H1 (cell line): ENCODE data around the gene GMPR2. TPM values are rescaled to one million over a fixed set of nuclear protein-coding genes. Genes with fewer than 3 reads are reported as not detected.

Source experiments
- CTCF ChIA-PET: fragments of 300-600 bp; sonication (Branson Sonifier 250); formaldehyde crosslinking; loops from one replicate; lab custom pipeline; 2021; ENCODE audit not compliant: partially characterized antibody; lab: Charles Lee
- POLR2A ChIA-PET: fragments of 300-600 bp; sonication (Branson Sonifier 250); formaldehyde crosslinking; loops from one replicate; lab custom pipeline; 2021; ENCODE audit warnings: inconsistent platforms; ENCODE audit not compliant: partially characterized antibody; lab: Charles Lee
- DNase-seq, 2 experiments: peaks; one replicate each; pipeline versions ENCODE4 v3.0.0 to v3.0.0-alpha.2; 2010 to 2022; ENCODE audit warnings: low spot score in 2 of 2, low read depth in 1 of 2, mixed read lengths in 1 of 2
- FAIRE-seq: peaks from 2 replicates; lab custom pipeline; 2011; peaks lifted over from hg19 to GRCh38; lab: Jason Lieb, UNC
- H2AFZ ChIP-seq: 2 replicates; pipeline ENCODE4 v1.8.1; 2012; ENCODE audit warnings: low read length, inconsistent platforms
- H2AK5ac ChIP-seq: 2 replicates; pipeline ENCODE4 v1.6.1; 2013; ENCODE audit warnings: low read depth, low read length
- H2BK120ac ChIP-seq: replicated peaks from 2 replicates; pipeline ENCODE3; 2013; ENCODE audit warnings: low read depth, low read length, inconsistent platforms
- H2BK12ac ChIP-seq: 2 replicates; pipeline ENCODE4 v1.6.1; 2013; ENCODE audit warnings: low read depth, low read length
- H2BK15ac ChIP-seq: 2 replicates; pipeline ENCODE4 v1.6.1; 2013; ENCODE audit warnings: low read length
- H2BK20ac ChIP-seq: 2 replicates; pipeline ENCODE4 v1.6.1; 2013; ENCODE audit warnings: low read length
- H2BK5ac ChIP-seq: 2 replicates; pipeline ENCODE4 v1.6.1; 2013; ENCODE audit warnings: low read depth, low read length
- H3K14ac ChIP-seq: 2 replicates; pipeline ENCODE4 v1.6.1; 2013; ENCODE audit warnings: inconsistent platforms; ENCODE audit not compliant: insufficient read length
- H3K18ac ChIP-seq: 2 replicates; pipeline ENCODE4 v1.6.1; 2013; ENCODE audit warnings: low read length; ENCODE audit errors: extremely low read depth
- H3K23ac ChIP-seq: 2 replicates; pipeline ENCODE4 v1.6.1; 2013; ENCODE audit warnings: inconsistent platforms; ENCODE audit not compliant: insufficient read length
- H3K23me2 ChIP-seq: 2 replicates; pipeline ENCODE4 v1.6.1; 2013; ENCODE audit warnings: low read depth, low read length
- H3K27ac ChIP-seq: 2 replicates; pipeline ENCODE4 v1.6.1; 2011; ENCODE audit warnings: low read depth, low read length, inconsistent platforms
- H3K27me3 ChIP-seq, 4 experiments: replicated peaks in 1 of 4; 1 replicate in 1 of 4; 2 replicates in 3 of 4; pipeline versions ENCODE4 v1.6.1 to v1.8.1; 2011 to 2013; ENCODE audit warnings: low read length in 3 of 4, mild to moderate bottlenecking in 3 of 4, inconsistent platforms in 2 of 4, mixed read lengths in 2 of 4, moderate library complexity in 1 of 4; ENCODE audit not compliant: control insufficient read depth in 3 of 4, insufficient read depth in 3 of 4; ENCODE audit errors: extremely low read depth in 1 of 4
- H3K36me3 ChIP-seq, 4 experiments: 2 replicates each; pipeline versions ENCODE4 v1.6.1 to v1.8.1; 2011 to 2013; ENCODE audit warnings: mild to moderate bottlenecking in 4 of 4, low read length in 3 of 4, moderate library complexity in 2 of 4, control low read depth in 1 of 4, inconsistent platforms in 1 of 4; ENCODE audit not compliant: insufficient read depth in 4 of 4, control insufficient read depth in 2 of 4
- H3K4ac ChIP-seq: replicated peaks from 2 replicates; pipeline ENCODE3; 2013; ENCODE audit warnings: low read length, low read depth, mixed read lengths, inconsistent platforms; ENCODE audit not compliant: insufficient read length
- H3K4me1 ChIP-seq, 4 experiments: replicated peaks in 1 of 4; 1 replicate in 1 of 4; 2 replicates in 3 of 4; pipeline versions ENCODE4 v1.6.1 to v1.8.1; 2011 to 2013; ENCODE audit warnings: low read length in 3 of 4, inconsistent platforms in 2 of 4, mixed read lengths in 1 of 4; ENCODE audit not compliant: insufficient read depth in 4 of 4, control insufficient read depth in 3 of 4
- H3K4me2 ChIP-seq, 2 experiments: 2 replicates each; pipeline versions ENCODE4 v1.6.1 to v1.8.1; 2011 to 2013; ENCODE audit warnings: low read depth in 2 of 2, low read length in 2 of 2, control low read depth in 1 of 2, inconsistent platforms in 1 of 2, mild to moderate bottlenecking in 1 of 2; ENCODE audit not compliant: insufficient read depth in 1 of 2
- H3K4me3 ChIP-seq, 4 experiments: fragments of 200-600, 300-600 bp in 1 of 4; sonication (generic), shearing (Covaris generic), sonication (Bioruptor Twin) in 1 of 4; 2 replicates each; pipeline versions ENCODE4 v1.5.1 to v1.8.1; 2011 to 2016; ENCODE audit warnings: low read length in 4 of 4, low read depth in 3 of 4, control low read depth in 2 of 4, inconsistent platforms in 2 of 4, mild to moderate bottlenecking in 2 of 4, mixed read lengths in 1 of 4, moderate library complexity in 1 of 4; ENCODE audit not compliant: insufficient read depth in 2 of 4; ENCODE audit errors: extremely low read depth in 1 of 4
- H3K56ac ChIP-seq: replicated peaks from 2 replicates; pipeline ENCODE3; 2013; ENCODE audit warnings: low read depth, mild to moderate bottlenecking, mixed read lengths, low read length, inconsistent platforms; ENCODE audit not compliant: insufficient read length
- H3K79me1 ChIP-seq: 2 replicates; pipeline ENCODE4 v1.6.1; 2013; ENCODE audit warnings: low read depth, low read length, control low read depth
- H3K79me2 ChIP-seq, 2 experiments: 2 replicates each; pipeline versions ENCODE4 v1.6.1 to v1.8.1; 2012 to 2013; ENCODE audit warnings: low read length in 2 of 2, mild to moderate bottlenecking in 2 of 2, inconsistent platforms in 1 of 2; ENCODE audit not compliant: insufficient read depth in 2 of 2, control insufficient read depth in 1 of 2
- H3K9ac ChIP-seq, 4 experiments: replicated peaks in 1 of 4; 1 replicate in 1 of 4; 2 replicates in 3 of 4; pipeline versions ENCODE4 v1.6.1 to v1.8.1; 2011 to 2013; ENCODE audit warnings: low read depth in 3 of 4, low read length in 3 of 4, control low read depth in 2 of 4, mild to moderate bottlenecking in 2 of 4, moderate library complexity in 2 of 4, inconsistent platforms in 1 of 4; ENCODE audit errors: extremely low read depth in 1 of 4
- H3K9me3 ChIP-seq, 2 experiments: 2 replicates each; pipeline versions ENCODE4 v1.6.1 to v1.8.1; 2012 to 2013; ENCODE audit warnings: mild to moderate bottlenecking in 2 of 2, moderate library complexity in 2 of 2, control low read depth in 1 of 2, inconsistent platforms in 1 of 2, low read depth in 1 of 2, low read length in 1 of 2, mixed read lengths in 1 of 2; ENCODE audit not compliant: insufficient read depth in 2 of 2
- H4K20me1 ChIP-seq, 2 experiments: replicated peaks in 1 of 2; 2 replicates each; pipeline versions ENCODE3 to v1.8.1; 2011 to 2013; ENCODE audit warnings: inconsistent platforms in 2 of 2, low read length in 2 of 2, mild to moderate bottlenecking in 1 of 2; ENCODE audit not compliant: insufficient read depth in 2 of 2, control insufficient read depth in 1 of 2
- H4K5ac ChIP-seq: 2 replicates; pipeline ENCODE4 v1.6.1; 2013; ENCODE audit warnings: low read length, low read depth, mixed read lengths, inconsistent platforms; ENCODE audit not compliant: insufficient read length
- H4K8ac ChIP-seq: 2 replicates; pipeline ENCODE4 v1.8.0; 2013; ENCODE audit warnings: mild to moderate bottlenecking, moderate library complexity, low read length, inconsistent platforms; ENCODE audit not compliant: insufficient read depth; ENCODE audit errors: extremely low read depth
- H4K91ac ChIP-seq: replicated peaks from 2 replicates; pipeline ENCODE3; 2013; ENCODE audit warnings: low read length, mixed read lengths, inconsistent platforms; ENCODE audit not compliant: insufficient read length
- CTCF ChIP-seq, 3 experiments: IDR thresholded peaks; 1 replicate in 2 of 3; 2 replicates in 1 of 3; pipeline versions ENCODE4 v1.5.1 to v1.6.1; 2011; ENCODE audit warnings: low read length in 3 of 3, mild to moderate bottlenecking in 3 of 3, inconsistent platforms in 2 of 3, low read depth in 1 of 3, moderate library complexity in 1 of 3; ENCODE audit not compliant: insufficient read depth in 1 of 3; ENCODE audit errors: control extremely low read depth in 1 of 3
- EGR1 ChIP-seq: IDR thresholded peaks from 2 replicates; pipeline ENCODE4 v1.6.1; 2011; ENCODE audit warnings: low read depth, low read length, borderline replicate concordance
- GTF2F1 ChIP-seq: IDR thresholded peaks from 2 replicates; pipeline ENCODE4 v1.6.1; 2012; ENCODE audit warnings: low read depth, low read length, improper control_type of control experiment, borderline replicate concordance
- RNF2 ChIP-seq: fragments of 200-900, 300-1000 bp; sonication (generic); IDR thresholded peaks from 2 replicates; pipeline ENCODE4 v1.7.1; 2016; ENCODE audit warnings: borderline replicate concordance, low read depth, mild to moderate bottlenecking, antibody characterized with exemption, low read length; ENCODE audit not compliant: poor library complexity, severe bottlenecking; ENCODE audit errors: missing control alignments
- SAP30 ChIP-seq: fragments of 300-600 bp; sonication (generic); IDR thresholded peaks from 2 replicates; pipeline ENCODE4 v1.7.1; 2012; ENCODE audit warnings: low read length, moderate library complexity, mild to moderate bottlenecking, inconsistent platforms; ENCODE audit not compliant: insufficient read depth, insufficient replicate concordance
- SIN3A ChIP-seq, 2 experiments: IDR thresholded peaks in 1 of 2; conservative IDR thresholded peaks in 1 of 2; 2 replicates each; pipeline ENCODE4 v1.6.1; 2011 to 2012; ENCODE audit warnings: low read length in 2 of 2, improper control_type of control experiment in 1 of 2, low read depth in 1 of 2, mild to moderate bottlenecking in 1 of 2
- SP4 ChIP-seq: IDR thresholded peaks from 2 replicates; pipeline ENCODE4 v1.6.1; 2012; ENCODE audit warnings: low read length, inconsistent platforms
- WGBS, 2 experiments: shearing (Covaris generic) in 1 of 2; methylation state at CpG; one replicate each; pipeline versions ENCODE4 v1.1.6 to v1.1.7; 2013 to 2015; ENCODE audit warnings: low lambda C conversion rate in 2 of 2, mixed read lengths in 2 of 2, inconsistent platforms in 1 of 2, low coverage in 1 of 2, missing lambda C conversion rate in 1 of 2; ENCODE audit not compliant: insufficient replicate concordance in 2 of 2, insufficient coverage in 1 of 2, insufficient read length in 1 of 2; ENCODE audit errors: extremely low coverage in 1 of 2, missing lambda C conversion rate in 1 of 2; 5-methylcytosine and 5-hydroxymethylcytosine counted together
- polyA plus RNA-seq, 7 experiments: library from polyadenylated mRNA; depleted of rRNA in 3 of 7; stranded (reverse) in 5 of 7; unstranded in 2 of 7; fragments of >200 nt in 5 of 7; fragments of 200-250 nt in 2 of 7; gene quantifications; 1 replicate in 5 of 7; 2 replicates in 1 of 7; 4 replicates in 1 of 7; pipeline versions ENCODE4 v1.2.1 to v1.2.3, GENCODE V29; 2011 to 2013; ENCODE audit warnings: missing spikeins in 2 of 7, mixed read lengths in 2 of 7
- total RNA-seq: library from RNA; stranded (reverse); fragmentation: NEBNext Ultra II Directional; extraction: Animal tissue kit (Norgen Biotek cat#: 25700); gene quantifications from 2 replicates; pipeline ENCODE4 v1.2.1, GENCODE V29; 2021

The GMPR2 gene
- total and polyA plus RNA-seq, 2 of the 8 experiments (the other 6 are each of a cell fraction or from before 2014, with no cell fraction given), result 61.6 to 85.3 TPM

GRCh38 chr14:24241829-24242443 is 9.2 kb downstream of the GMPR2 start:
- Histone ChIP-seq H2AK5ac (no peak overlapping the region), H2BK15ac (no peak overlapping the region), H3K79me1 (no peaks in the 10 kb centered on the region; the same call in 1 of the 2 replicates), H4K5ac (peak overlapping the region; percentile 87), H3K27ac (peak overlapping the region; percentile 84), H3K4ac (no peak overlapping the region), H4K8ac (peak overlapping the region; percentile 96; the same call in 1 of the 2 replicates), H3K4me1 (peaks cover 0 to 5% (median 2%) of the 10 kb centered on the region in 4 experiments; a peak in 4 of 7 replicates), H3K79me2 (no peaks in the 10 kb centered on the region; a peak in 2 of 4 replicates), H3K23me2 (peaks cover 8% of the 10 kb centered on the region; the same call in 1 of the 2 replicates), H4K20me1 (peaks cover 3 to 10% of the 10 kb centered on the region in 2 experiments), H3K18ac (peak overlapping the region; percentile 94), H3K4me2 (peak overlapping the region; percentile 84 to 87), H3K14ac (no peak overlapping the region), H3K9me3 (no peaks in the 10 kb centered on the region), H3K9ac (peak overlapping the region; percentile 67 to 95 (median 89)), H2BK5ac (peak overlapping the region; percentile 89; the same call in 1 of the 2 replicates), H2BK12ac (peak overlapping the region; percentile 27; the same call in 1 of the 2 replicates), H2BK120ac (no peak overlapping the region), H3K36me3 (peaks cover 17 to 40% (median 34%) of the 10 kb centered on the region in 4 experiments), H2AFZ (0 out of 2 replicates have a peak overlapping the region, but pooled peaks have one; percentile 40), H2BK20ac (no peak overlapping the region), H3K4me3 (peak overlapping the region; percentile 80 to 97 (median 92)), H3K27me3 (no peaks in the 10 kb centered on the region), H4K91ac (peak overlapping the region; percentile 79), H3K56ac (peak overlapping the region; percentile 94), H3K23ac (no peak overlapping the region)
- ChIA-PET POLR2A (interaction anchor here (0.6 to 3.7 kb wide), 37 partner anchors 9 to 165 kb away, joined by 3 to 50 read pairs (median 4); partner anchors contain the start of genes CHMP4A, CIDEB, DHRS1 and GMPR2), CTCF (interaction anchor here (0.7 to 9.4 kb wide), 31 partner anchors 9 to 196 kb away, joined by 3 to 163 read pairs (median 7); partner anchors contain the start of genes CIDEB, DHRS1, GMPR2 and IRF9)
- WGBS, 2 experiments, result 9% methylated on average over 31 of the region's 39 CpGs; no CpG with 5 or more reads in 1 of the 2 experiments
- FAIRE-seq (no peak), DNase-seq (peak; percentile 59 to 94)
- TF ChIP-seq SAP30 (no peak), GTF2F1 (no peak), SIN3A (conservative IDR thresholded peaks at IDR 0.05 in 1 of 2, IDR thresholded peaks at IDR 0.05 in 1 of 2; ENCODE audit: low read depth in 1 of 2, low read length in 2 of 2) (peak in 1 of 2 experiments; percentile 61; a peak in 1 of 4 replicates), RNF2 (no peak), EGR1 (no peak), CTCF (IDR thresholded peaks at IDR 0.05; ENCODE audit: control extremely low read depth in 1 of 3, insufficient read depth in 1 of 3, low read depth in 1 of 3, low read length in 3 of 3) (peak; percentile 34 to 54 (median 35); a peak in 3 of 4 replicates), SP4 (0 out of 2 replicates have a peak, but pooled peaks have one; percentile 16)
